ENCODE data around the gene DEXI.
A peak's percentile ranks its signal among the peaks of the same experiment; 100 is the strongest.

GRCh38 chr16:10959161-10959560 is 16.9 kb upstream of the DEXI start:
- TF ChIP-seq CTCF (conservative IDR thresholded peaks at IDR 0.05; ENCODE audit: low read depth, low read length) (no peak), POLR2A (IDR thresholded peaks at IDR 0.05; ENCODE audit: low read depth, low read length) (no peak), MAFK (IDR thresholded peaks at IDR 0.05; ENCODE audit: low read depth, low read length) (peak; percentile 7; the same call in 1 of the 2 replicates), FOS (IDR thresholded peaks at IDR 0.05; ENCODE audit: low read depth, low read length) (peak; percentile 31; the same call in 1 of the 2 replicates), MAZ (IDR thresholded peaks at IDR 0.05; ENCODE audit: borderline replicate concordance, low read depth, low read length) (no peak), RFX5 (IDR thresholded peaks at IDR 0.05; ENCODE audit: low read depth, low read length) (no peak)
